SIG-M5 treated with dmso at 0.1 percent for 504 hours (cell line): ENCODE measurements around the gene B3GLCT.
"Not testable (repeated sequence)": the region's sequence is repeated elsewhere in the genome, so short reads cannot be mapped to it uniquely, and the experiment has no call there.

Experiments used
- DNase-seq: peaks from one replicate; lab custom pipeline; 2025; ENCODE audit not compliant: unreplicated experiment; lab: John Stamatoyannopoulos, UW

The B3GLCT gene

DNA sequence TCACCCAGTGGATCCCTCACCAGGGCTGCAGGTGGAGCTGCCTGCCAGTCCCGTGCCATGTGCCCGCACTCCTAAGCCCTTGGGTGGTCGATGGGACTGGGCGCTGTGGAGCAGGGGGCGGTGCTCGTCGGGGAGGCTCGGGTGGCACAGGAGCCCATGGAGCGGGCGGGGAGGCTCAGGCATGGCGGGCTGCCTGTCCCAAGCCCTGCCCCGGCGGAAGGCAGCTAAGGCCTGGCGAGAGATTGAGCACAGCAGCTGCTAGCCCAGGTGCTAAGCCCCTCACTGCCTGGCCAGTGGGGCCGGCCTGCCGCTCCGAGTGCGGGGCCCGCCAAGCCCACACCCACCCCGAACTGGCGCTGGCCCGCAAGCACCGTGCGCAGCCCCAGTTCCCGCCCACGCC lies 16.8 kb upstream of the B3GLCT start:
- no peak for DNase-seq

DNA sequence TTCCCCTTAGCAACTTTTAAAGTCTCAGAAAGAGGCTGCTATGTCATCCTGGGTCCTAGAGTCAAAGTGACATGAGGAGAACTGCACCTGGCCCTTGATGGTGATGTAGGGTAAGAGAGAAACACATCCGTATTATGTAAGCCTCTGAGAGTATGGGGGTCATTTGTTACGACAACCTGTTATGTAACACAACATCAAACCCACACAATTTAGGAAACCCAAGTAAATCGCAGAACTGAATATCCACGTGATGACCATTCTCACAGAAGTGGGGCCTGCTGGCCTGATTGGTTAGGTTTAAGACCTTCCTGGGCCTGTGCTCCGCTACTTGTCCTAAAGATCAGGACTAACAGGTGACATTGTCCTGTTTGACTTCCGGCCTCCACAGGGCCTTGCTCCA lies 15.3 kb upstream of the B3GLCT start:
- no peak for DNase-seq

GRCh38 chr13:31184981-31185645 lies 14.7 kb upstream of the B3GLCT start:
- DNase-seq: no peak

DNA sequence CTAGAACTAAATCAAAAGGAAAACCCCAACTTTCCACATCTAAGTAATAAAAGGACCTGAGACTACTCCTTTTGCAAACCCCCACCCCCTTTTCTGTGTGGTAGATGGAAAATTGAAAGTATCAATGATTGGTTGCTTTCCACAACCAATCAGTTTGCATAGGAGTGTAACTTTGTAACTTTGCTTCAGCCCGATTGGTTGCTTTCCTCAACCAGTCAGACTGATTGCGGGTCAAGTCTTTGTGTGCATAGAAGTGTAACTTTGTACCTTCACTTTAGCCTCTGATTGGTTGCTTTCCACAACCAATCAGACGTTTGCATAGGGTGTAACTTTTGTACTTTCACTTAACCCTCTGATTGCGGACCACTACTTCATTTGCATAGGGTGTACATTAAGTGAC lies 8.0 kb upstream of the B3GLCT start:
- no peak for DNase-seq

GRCh38 chr13:31192306-31192705 lies 7.5 kb upstream of the B3GLCT start:
- no peak for DNase-seq

DNA sequence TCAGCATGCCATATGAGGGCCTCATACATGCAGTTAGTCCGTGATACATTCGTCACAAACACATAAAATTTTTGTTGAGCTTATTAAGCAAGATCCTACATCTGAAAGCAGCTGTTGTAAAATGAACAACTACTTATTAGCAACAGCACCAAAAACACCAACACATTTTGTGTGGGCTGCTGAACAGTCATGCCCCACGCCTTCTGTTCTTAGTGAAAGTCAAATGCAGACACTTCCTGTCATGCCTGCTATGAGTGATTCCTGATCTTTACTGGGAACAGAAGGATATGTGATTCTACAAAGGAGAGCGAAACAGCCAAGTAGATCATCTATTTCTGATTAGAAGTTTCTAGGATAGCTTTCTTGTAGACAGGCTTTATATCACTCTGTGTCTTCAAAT lies 4.2 kb upstream of the B3GLCT start:
- no peak for DNase-seq

- no peak for DNase-seq
Measured at GRCh38 chr13:31196992-31197391, 2.8 kb upstream of the B3GLCT start.

DNA sequence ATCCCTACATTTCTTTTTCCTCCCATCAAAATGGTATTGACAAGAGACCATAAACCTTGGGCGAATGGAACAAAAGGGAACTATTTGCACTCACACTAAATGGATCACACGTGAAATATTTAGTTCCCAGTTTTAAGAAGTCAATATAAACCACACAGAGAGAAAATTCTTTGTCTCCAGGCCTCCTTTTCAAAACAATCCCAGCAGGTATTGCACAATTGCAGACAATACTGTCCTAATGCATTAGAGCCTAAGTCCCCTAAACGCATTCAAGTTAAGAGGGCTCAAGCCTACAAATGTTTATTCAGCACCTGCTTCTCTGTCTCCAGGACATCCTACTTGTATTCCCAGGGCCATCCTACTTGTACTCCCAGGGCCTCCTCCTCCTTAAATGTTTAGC lies 1.3 kb upstream of the B3GLCT start:
- DNase-seq: no peak

GRCh38 chr13:31199527-31199848 lies 287 bp upstream of the B3GLCT start:
- no peak for DNase-seq

GRCh38 chr13:31200637-31200971 lies 829 bp downstream of the B3GLCT start:
- DNase-seq: peak; percentile 24

DNA sequence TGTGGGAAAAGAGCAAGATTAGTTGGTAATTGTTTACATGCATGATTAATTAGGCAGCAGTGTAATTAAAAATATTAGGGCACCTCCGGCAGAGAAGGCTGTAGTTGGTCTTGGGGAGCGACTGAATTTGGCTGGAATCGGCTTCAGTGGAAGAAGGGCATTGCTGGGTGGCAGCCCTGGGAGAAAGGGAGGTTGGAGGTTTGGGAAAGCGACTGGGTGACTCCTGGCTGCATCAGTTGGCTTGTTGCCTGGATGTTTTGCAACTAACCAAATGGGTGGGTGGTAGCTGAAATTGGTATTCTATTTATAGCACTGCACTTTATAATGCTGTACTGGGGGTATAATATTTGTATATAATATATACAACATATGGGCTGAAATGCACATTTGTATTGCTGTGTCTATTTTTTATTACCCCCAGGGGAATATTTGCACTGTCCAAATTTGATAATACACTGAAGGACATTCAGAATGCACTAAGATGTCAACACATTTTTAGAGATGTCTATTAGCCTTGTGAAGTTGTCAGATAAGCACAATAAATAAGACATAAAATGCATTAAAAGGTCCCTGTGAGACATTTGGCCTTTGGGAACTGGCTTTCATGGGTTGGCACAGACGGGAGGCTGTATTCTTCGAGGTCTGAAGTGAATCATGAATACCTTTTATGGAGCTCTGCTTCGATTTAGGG lies 1.7 kb downstream of the B3GLCT start:
- DNase-seq: no peak

GRCh38 chr13:31204592-31204991 lies 4.8 kb downstream of the B3GLCT start:
- peak; percentile 29 for DNase-seq

DNA sequence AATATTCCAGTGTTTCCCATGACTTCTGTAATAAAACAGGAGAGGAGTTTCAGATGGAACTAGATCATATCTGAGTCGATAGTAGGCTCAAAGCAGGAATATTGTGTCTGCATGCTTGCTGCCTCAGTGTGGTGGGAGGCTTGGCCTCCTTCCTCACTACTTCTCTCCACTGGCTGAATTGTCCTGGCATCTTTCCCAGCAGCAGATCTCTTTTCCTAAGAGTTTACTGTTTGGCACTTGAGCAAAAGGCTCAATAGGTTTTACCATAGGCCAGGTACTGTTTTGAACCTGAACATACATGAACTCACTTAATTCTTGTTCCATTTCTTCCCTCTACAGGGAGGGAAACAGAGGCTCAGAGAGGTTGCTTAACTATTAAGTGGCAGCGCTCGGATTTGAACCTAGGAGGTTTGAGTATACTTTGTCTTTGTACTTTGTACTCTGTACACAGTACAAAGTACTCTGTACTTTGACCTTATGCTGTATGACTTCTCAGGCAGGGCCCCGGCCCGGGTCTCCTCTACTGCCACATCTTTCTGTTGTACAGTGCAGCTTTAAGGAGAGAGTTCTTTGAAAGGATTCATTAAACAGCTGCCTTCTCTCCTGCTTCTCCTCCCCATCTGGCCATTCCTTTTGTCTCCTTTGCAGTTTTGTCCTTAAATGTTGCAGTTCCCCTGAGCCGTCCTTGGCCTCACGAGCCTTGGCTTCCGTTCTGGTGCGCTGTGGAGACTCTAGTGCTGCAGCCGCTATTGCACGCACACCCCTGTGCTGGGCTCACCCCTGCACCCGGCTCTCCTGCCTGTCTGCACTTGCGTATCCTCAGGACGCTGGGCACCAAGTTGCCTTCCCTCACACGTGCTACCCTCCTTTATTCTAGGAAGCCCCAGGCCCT lies 8.1 kb downstream of the B3GLCT start:
- no peak for DNase-seq

- no peak for DNase-seq
Measured at GRCh38 chr13:31208559-31209122, 8.9 kb downstream of the B3GLCT start.

- DNase-seq: no peak
Measured at GRCh38 chr13:31209172-31209840, 9.5 kb downstream of the B3GLCT start.

- DNase-seq: no peak
Measured at GRCh38 chr13:31209841-31210210, 10.1 kb downstream of the B3GLCT start.

- no peak for DNase-seq
Measured at GRCh38 chr13:31213651-31214289, 14.0 kb downstream of the B3GLCT start.

DNA sequence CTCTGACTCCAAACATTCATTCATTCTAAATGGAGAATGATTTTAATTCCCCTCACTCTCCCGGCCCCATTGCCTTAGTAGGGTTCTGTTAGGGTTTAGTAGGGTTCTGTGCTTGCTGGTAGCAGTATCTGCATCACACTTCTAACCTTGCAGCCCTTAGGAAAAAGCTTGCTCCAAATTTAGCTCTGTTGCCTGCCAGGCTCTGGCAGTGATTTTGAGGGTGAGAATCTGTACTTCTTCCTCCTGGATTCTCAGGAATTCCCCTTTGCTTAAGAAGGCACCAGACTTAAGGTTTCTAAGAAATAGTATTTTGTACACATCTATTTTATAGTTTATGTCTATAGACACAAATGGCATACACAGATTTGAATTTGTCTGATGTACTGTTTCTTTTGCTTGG lies 14.7 kb downstream of the B3GLCT start:
- no peak for DNase-seq

- not testable (repeated sequence) for DNase-seq
Measured at GRCh38 chr13:31216916-31217315, 17.1 kb downstream of the B3GLCT start.

GRCh38 chr13:31219909-31220598 lies 20.3 kb downstream of the B3GLCT start:
- DNase-seq: no peak
